ENCODE data around the gene CMYA5. TPM values are rescaled to one million over a fixed set of nuclear protein-coding genes. Genes with fewer than 3 reads are reported as not detected.

Gene CMYA5
- 0.08 to 0.28 TPM (median 0.14 TPM) in 4 of 5 replicates, not detected in the other for total RNA-seq (2022; extraction: Qiagen RNA extraction; ENCODE audit: low read depth)

DNA sequence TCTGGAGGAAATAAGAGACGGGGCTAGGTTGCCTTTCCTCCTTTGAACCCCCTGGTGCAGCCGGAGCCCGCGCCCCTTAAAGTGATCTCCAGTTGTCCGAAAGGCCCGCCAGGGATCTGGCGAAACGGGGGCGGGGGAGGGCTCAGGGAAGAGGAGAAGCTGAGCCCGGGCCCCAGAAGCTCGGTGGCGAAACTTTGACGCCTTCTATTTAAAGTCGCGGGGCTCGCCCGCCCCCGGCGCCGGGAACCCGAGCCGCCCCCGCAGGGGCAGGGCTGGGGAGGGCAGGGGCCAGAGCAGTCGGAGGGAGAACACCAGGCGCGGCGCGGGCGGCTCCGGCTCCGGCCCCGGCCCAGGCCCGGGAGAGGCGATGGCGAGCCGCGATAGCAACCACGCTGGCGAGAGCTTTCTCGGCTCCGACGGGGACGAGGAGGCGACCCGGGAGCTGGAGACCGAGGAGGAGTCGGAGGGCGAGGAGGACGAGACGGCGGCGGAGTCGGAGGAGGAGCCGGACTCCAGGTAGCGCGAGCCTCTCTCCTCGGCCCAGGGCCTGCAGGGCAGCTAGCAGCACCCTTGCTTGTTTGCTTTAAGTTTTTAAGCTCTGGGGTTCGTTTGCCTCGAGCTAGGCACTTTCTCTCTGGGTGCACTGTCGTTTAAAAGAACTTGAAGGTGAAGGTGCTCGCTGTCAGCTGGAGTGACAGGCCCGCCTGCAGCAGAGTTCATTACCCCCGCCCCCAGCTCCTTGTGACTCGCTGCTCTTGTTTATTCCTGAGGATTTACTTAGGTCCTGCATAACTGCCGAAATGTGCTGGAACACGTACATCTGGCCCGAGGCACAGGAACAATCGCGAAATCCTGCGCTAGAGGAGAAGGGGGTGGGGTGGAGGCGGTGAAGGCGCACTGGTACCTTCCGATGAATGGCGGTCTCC is at the start of gene CMYA5:
Gene CMYA5 (plus strand): TSS at position 296 of the 926 bp plus-strand sequence. CDS start 72 bp downstream, at position 368.

Other genes starting within 250 kb of the CMYA5 start
- gene HOMER1, start 175.7 kb upstream of the CMYA5 start, total RNA-seq (2022; extraction: Qiagen RNA extraction; ENCODE audit: low read depth): 2.1 to 5.7 TPM (median 5.0 TPM) in 5 replicates
- gene TENT2, start 77.4 kb upstream of the CMYA5 start, total RNA-seq (2022; extraction: Qiagen RNA extraction; ENCODE audit: low read depth): 16.7 to 23.9 TPM (median 19.5 TPM) in 5 replicates